Natural killer cell (primary cell): ENCODE measurements around the gene MAP2. TPM values are rescaled to one million over a fixed set of nuclear protein-coding genes. Genes with fewer than 3 reads are reported as not detected.

Source experiments
- ATAC-seq, 3 donors: fragments of 150-1000 bp in 2 of 3; fragments of 200-7000 bp in 1 of 3; cut with Tn5 transposase; 1 replicate in 1 of 3; 2 replicates in 2 of 3; pipeline ENCODE4 v1.10.0; 2021; ENCODE audit warnings: mild to moderate bottlenecking in 2 of 3, moderate library complexity in 2 of 3
- DNase-seq, 2 donors: peaks; one replicate each; pipeline versions ENCODE4 v3.0.0 to v3.0.0-alpha.2; 2013 to 2021; ENCODE audit warnings: mixed read lengths in 1 of 2
- H3K27ac ChIP-seq: one replicate; pipeline ENCODE4 v1.5.1; 2013; ENCODE audit warnings: mild to moderate bottlenecking, low read length
- H3K27me3 ChIP-seq: one replicate; pipeline ENCODE4 v1.6.1; 2013; ENCODE audit warnings: low read length; ENCODE audit not compliant: control insufficient read depth, insufficient read depth
- H3K36me3 ChIP-seq: one replicate; pipeline ENCODE4 v1.6.1; 2013; ENCODE audit warnings: low read length; ENCODE audit not compliant: control insufficient read depth, insufficient read depth
- H3K4me1 ChIP-seq: one replicate; pipeline ENCODE4 v1.6.1; 2013; ENCODE audit warnings: low read length; ENCODE audit not compliant: control insufficient read depth, insufficient read depth
- H3K4me3 ChIP-seq: one replicate; pipeline ENCODE4 v1.5.1; 2013; ENCODE audit warnings: low read length
- H3K9me3 ChIP-seq: one replicate; pipeline ENCODE4 v1.6.1; 2013; ENCODE audit warnings: low read length; ENCODE audit not compliant: control insufficient read depth, insufficient read depth
- H3K27ac Mint-ChIP-seq, 2 donors: one replicate each; pipeline ENCODE4 v1.8.0; 2022; ENCODE audit warnings: mild to moderate bottlenecking in 2 of 2, mixed read lengths in 2 of 2, moderate library complexity in 1 of 2
- H3K27me3 Mint-ChIP-seq, 2 donors: one replicate each; pipeline ENCODE4 v1.8.0; 2022; ENCODE audit warnings: low read depth in 2 of 2, mixed read lengths in 2 of 2
- H3K36me3 Mint-ChIP-seq: one replicate; pipeline ENCODE4 v1.8.0; 2022; ENCODE audit warnings: mixed read lengths
- H3K4me1 Mint-ChIP-seq, 2 donors: one replicate each; pipeline ENCODE4 v1.8.0; 2022; ENCODE audit warnings: mixed read lengths in 2 of 2
- H3K4me3 Mint-ChIP-seq: one replicate; pipeline ENCODE4 v1.8.0; 2022; ENCODE audit warnings: mild to moderate bottlenecking, moderate library complexity, mixed read lengths
- H3K9me3 Mint-ChIP-seq, 2 donors: one replicate each; pipeline ENCODE4 v1.8.0; 2022; ENCODE audit warnings: mixed read lengths in 2 of 2
- WGBS: methylation state at CpG from one replicate; pipeline ENCODE4 v1.1.7; 2013; ENCODE audit warnings: missing lambda C conversion rate; ENCODE audit not compliant: insufficient coverage; 5-methylcytosine and 5-hydroxymethylcytosine counted together
- intact Hi-C: fragments of 100-400 bp; cut with micrococcal nuclease; formaldehyde crosslinking; loops from one replicate; pipeline ENCODE4 v1.14.2; 2022
- total RNA-seq, 4 donors: library from RNA; stranded (reverse); fragments of 120-200 nt in 1 of 4; gene quantifications; one replicate each; pipeline versions ENCODE4 v1.2.3 to v1.2.4, GENCODE V29; 2013 to 2022
- TF ChIP-seq, protein P1 (sequence below): fragments of 200-600 bp; IDR thresholded peaks from one replicate; pipeline ENCODE4 v1.8.0; 2022; ENCODE audit warnings: antibody characterized with exemption

Gene MAP2
- total RNA-seq, 3 donors from 2014 or later (not counting 1 experiment from before 2014, with no cell fraction given), result not detected

GRCh38 chr2:209661286-209661894 lies 237.5 kb downstream of the MAP2 start:
- no peak overlapping the region for H3K4me3 Mint-ChIP-seq
- H3K9me3 Mint-ChIP-seq, result peaks cover 0 to 4% of the 10 kb centered on the region in 2 donors
- H3K27me3 ChIP-seq, result no peaks in the 10 kb centered on the region
- 60% methylated on average over 9 of the region's 9 CpGs for WGBS
- TF ChIP-seq, protein P1, sequence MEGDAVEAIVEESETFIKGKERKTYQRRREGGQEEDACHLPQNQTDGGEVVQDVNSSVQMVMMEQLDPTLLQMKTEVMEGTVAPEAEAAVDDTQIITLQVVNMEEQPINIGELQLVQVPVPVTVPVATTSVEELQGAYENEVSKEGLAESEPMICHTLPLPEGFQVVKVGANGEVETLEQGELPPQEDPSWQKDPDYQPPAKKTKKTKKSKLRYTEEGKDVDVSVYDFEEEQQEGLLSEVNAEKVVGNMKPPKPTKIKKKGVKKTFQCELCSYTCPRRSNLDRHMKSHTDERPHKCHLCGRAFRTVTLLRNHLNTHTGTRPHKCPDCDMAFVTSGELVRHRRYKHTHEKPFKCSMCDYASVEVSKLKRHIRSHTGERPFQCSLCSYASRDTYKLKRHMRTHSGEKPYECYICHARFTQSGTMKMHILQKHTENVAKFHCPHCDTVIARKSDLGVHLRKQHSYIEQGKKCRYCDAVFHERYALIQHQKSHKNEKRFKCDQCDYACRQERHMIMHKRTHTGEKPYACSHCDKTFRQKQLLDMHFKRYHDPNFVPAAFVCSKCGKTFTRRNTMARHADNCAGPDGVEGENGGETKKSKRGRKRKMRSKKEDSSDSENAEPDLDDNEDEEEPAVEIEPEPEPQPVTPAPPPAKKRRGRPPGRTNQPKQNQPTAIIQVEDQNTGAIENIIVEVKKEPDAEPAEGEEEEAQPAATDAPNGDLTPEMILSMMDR, result no peak
- no peak for ATAC-seq
- DNase-seq, result no peak
- no peak overlapping the region for H3K27ac Mint-ChIP-seq
- H3K4me1 ChIP-seq, result no peaks in the 10 kb centered on the region
- no peaks in the 10 kb centered on the region for H3K9me3 ChIP-seq
- no peak overlapping the region for H3K27ac ChIP-seq
- H3K36me3 Mint-ChIP-seq, result no peaks in the 10 kb centered on the region
- H3K36me3 ChIP-seq, result no peaks in the 10 kb centered on the region
- H3K4me1 Mint-ChIP-seq, result no peaks in the 10 kb centered on the region
- intact Hi-C loops, result no loop called here
- no peaks in the 10 kb centered on the region for H3K27me3 Mint-ChIP-seq
- H3K4me3 ChIP-seq, result no peak overlapping the region

DNA sequence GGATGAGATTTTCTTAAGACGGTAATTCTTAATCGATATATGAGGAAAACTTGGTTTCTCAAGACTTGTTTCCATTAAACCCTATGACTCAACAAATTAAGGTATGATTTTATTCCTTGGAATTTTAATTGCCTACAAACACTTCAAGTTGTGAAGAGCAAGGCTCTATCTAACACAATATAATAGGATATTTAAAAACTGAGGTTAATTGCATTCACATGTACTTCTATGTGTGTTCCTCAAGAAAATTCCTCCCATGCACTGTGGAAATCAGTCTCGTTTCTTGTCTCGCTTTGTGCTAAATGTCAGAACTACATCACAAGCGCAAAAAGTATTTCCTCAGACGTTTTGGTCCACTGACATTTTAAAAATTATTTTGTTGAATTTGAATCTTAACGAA lies 238.2 kb downstream of the MAP2 start:
- 90% methylated on average over 6 of the region's 7 CpGs for WGBS
- DNase-seq (no peak), ATAC-seq (no peak)
- no peaks in the 10 kb centered on the region for H3K4me1 ChIP-seq
- Mint-ChIP-seq H3K27me3 (no peaks in the 10 kb centered on the region), H3K9me3 (peaks cover 0 to 4% of the 10 kb centered on the region in 2 donors), H3K36me3 (no peaks in the 10 kb centered on the region), H3K4me1 (no peaks in the 10 kb centered on the region), H3K4me3 (no peak overlapping the region), H3K27ac (no peak overlapping the region)
- TF ChIP-seq, protein P1, result no peak
- no peaks in the 10 kb centered on the region for H3K9me3 ChIP-seq
- H3K27me3 ChIP-seq, result no peaks in the 10 kb centered on the region
- intact Hi-C loops, result no loop called here
- H3K4me3 ChIP-seq, result no peak overlapping the region
- H3K27ac ChIP-seq, result no peak overlapping the region
- H3K36me3 ChIP-seq, result no peaks in the 10 kb centered on the region

- no peaks in the 10 kb centered on the region for H3K4me1 Mint-ChIP-seq
- no peak overlapping the region for H3K4me3 Mint-ChIP-seq
- no peaks in the 10 kb centered on the region for H3K27me3 Mint-ChIP-seq
- WGBS, result 46% methylated on average over 5 of the region's 5 CpGs
- H3K27ac Mint-ChIP-seq, result no peak overlapping the region
- no peak for ATAC-seq
- no peak for DNase-seq
- H3K36me3 Mint-ChIP-seq, result no peaks in the 10 kb centered on the region
- intact Hi-C loops, result no loop called here
- no peak overlapping the region for H3K27ac ChIP-seq
- no peaks in the 10 kb centered on the region for H3K27me3 ChIP-seq
- H3K4me1 ChIP-seq, result no peaks in the 10 kb centered on the region
- H3K9me3 ChIP-seq, result no peaks in the 10 kb centered on the region
- peaks cover 2 to 4% of the 10 kb centered on the region in 2 donors for H3K9me3 Mint-ChIP-seq
- H3K4me3 ChIP-seq, result no peak overlapping the region
- no peaks in the 10 kb centered on the region for H3K36me3 ChIP-seq
- TF ChIP-seq, protein P1, result no peak
These were observed 239.3 kb downstream of the MAP2 start for GRCh38 chr2:209663139-209663538.

DNA sequence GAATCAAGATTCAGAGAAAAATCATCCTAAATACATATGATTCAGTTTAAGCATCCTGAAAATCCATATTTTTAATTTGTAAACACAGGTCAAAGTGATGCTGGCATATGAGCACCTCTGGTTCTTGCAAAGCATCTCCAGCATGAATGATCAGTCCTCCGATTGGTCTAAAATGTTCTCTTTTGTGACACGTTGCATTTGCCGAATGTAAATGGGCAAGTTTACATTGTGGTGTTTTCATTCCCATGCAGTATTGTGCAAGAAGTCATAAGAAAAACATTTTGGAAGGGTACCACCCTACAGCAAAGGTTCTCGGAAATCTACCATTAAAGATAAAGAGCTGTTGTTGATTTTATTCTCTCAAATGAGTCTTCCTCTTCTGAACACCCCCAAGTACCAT lies 239.8 kb downstream of the MAP2 start:
- TF ChIP-seq, protein P1, result no peak
- 90% methylated on average over 3 of the region's 4 CpGs for WGBS

More for the DNA sequence above, 239.8 kb downstream of the MAP2 start:
- no peaks in the 10 kb centered on the region for H3K4me1 ChIP-seq
- H3K36me3 Mint-ChIP-seq, result no peaks in the 10 kb centered on the region
- H3K36me3 ChIP-seq, result no peaks in the 10 kb centered on the region
- ATAC-seq, result no peak
- H3K27ac ChIP-seq, result no peak overlapping the region
- no peak overlapping the region for H3K4me3 Mint-ChIP-seq
- H3K4me3 ChIP-seq, result no peak overlapping the region
- intact Hi-C loops, result no loop called here
- no peaks in the 10 kb centered on the region for H3K27me3 Mint-ChIP-seq
- no peak overlapping the region for H3K27ac Mint-ChIP-seq
- H3K27me3 ChIP-seq, result no peaks in the 10 kb centered on the region
- DNase-seq, result no peak
- no peaks in the 10 kb centered on the region for H3K9me3 ChIP-seq
- H3K4me1 Mint-ChIP-seq, result no peaks in the 10 kb centered on the region
- peaks cover 2 to 4% of the 10 kb centered on the region in 2 donors for H3K9me3 Mint-ChIP-seq
